GM18517 (cell line): ENCODE measurements around the gene HBG1.
"Not testable (repeated sequence)": the region's sequence is repeated elsewhere in the genome, so short reads cannot be mapped to it uniquely, and the experiment has no call there.

Source experiments
- ATAC-seq: cut with Tn5 transposase; IDR thresholded peaks from one replicate; pipeline ENCODE4 v1.9.1; 2021; ENCODE audit warnings: mild to moderate bottlenecking, moderate library complexity; ENCODE audit not compliant: unreplicated experiment

HBG1 gene

GRCh38 chr11:5277807-5278382, 28.2 kb upstream of the HBG1 start:
- ATAC-seq = no peak

DNA sequence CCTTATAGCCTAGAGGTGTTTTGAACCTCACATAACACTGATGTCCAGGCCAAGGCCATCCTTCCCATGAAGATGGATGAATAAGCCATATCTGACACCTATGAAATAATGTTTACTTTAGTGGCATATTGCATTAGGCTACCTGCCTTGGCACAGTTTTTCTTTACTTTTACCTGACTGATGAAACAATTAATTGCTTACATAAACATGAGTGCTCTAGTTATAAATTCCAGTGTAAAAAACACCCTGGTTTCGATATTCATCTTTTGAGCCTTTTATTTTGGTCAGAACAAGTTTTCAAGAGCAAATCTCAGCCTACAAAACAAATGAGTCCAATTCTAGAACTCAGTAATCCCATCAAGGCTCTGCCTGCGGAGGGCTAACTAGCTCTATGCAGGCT, 27.0 kb upstream of the HBG1 start:
- ATAC-seq = no peak

- ATAC-seq = no peak
Measured at GRCh38 chr11:5275369-5276110, 25.9 kb upstream of the HBG1 start.

- ATAC-seq = no peak
Measured at GRCh38 chr11:5274395-5274794, 24.7 kb upstream of the HBG1 start.

DNA sequence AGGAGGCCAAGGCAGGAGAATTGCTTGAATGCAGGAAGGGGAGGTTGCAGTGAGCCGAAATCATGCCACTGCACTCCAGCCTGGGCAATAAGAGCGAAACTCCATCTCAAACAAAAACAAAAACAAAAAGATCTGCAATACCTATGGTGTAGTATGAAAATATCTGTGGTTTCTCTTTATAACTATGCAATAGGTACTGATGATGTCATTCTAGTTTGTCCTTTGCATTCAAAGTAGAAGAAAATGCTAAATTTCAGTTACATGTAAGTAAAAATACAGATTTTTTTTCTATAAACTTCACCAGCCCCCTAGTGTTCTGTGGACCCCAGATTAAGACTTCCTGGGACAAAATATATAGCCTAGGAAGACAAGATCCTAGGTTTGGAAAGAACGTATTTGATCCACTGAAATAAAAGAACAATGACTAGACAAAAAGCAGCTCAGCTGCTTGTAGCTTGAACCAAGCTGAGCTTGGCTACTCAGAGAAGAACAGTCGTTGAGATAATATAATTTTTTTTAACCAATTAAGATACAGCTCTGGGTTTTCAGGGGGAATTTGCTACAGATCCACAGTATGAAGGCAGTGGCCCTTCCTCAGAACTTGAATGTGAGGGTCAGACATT, 22.8 kb upstream of the HBG1 start:
- no peak for ATAC-seq

- ATAC-seq = no peak
Measured at GRCh38 chr11:5269715-5270147, 20.1 kb upstream of the HBG1 start, which contains the start of gene HBE1. Gene HBE1 (minus strand): TSS chr11:5269945. CDS start chr11:5269890, 55 bp downstream.

- no peak for ATAC-seq
Measured at GRCh38 chr11:5267033-5267563, 17.4 kb upstream of the HBG1 start.

GRCh38 chr11:5266609-5267008, 17.0 kb upstream of the HBG1 start:
- ATAC-seq = no peak

DNA sequence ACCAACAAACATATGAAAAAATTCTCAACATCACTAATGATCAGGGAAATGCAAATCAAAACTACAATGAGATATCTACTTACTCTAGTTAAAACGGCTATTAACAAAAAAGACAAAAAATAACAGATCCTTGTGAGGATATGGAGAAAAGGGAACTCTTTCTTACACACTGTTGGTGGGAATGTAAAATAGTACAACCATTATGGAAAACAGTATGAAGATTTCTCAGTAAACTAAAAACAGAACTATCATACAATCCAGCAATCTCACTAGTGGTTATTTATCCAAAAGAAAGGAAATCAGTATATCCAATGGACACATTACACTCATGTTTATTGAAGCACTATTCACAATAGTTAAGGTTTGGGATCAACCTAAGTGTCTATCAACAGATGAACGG, 16.2 kb upstream of the HBG1 start:
- no peak for ATAC-seq

DNA sequence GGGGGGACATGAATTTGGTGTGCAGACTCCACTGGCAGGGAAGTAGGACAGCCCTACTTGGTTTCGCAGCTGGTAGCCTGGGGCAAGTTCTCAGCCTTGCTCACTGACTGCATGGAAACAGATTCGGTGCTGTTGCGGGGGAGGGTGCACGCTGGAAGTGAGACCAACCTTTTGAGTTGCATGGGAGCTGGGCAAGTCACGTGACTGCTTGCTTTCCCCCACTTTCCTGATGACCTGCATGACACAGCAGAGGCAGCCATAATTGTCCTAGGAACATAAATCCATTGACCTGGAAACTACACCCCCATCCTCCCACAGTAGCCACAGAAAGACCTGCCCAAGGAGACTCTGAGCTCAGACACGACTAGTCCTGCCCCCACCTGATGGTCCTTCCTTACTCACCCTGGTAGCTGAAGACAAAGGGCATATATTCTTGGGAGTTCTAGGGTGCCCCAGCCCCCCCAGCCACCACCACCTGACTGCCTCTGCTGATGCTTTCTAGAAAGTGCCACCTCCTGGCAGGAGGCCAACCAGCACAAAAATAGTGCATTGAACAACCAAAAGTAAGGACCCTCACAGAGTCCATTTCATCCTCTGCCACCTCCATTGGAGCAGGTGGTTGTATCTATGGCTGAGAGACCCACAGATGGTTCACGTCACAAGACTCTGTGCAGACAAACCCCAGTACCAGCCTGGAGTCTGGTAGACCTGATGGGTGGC, 9.0 kb upstream of the HBG1 start:
- no peak for ATAC-seq

GRCh38 chr11:5257296-5257695, 7.6 kb upstream of the HBG1 start:
- ATAC-seq = no peak

GRCh38 chr11:5254646-5255413, 5.2 kb upstream of the HBG1 start, which contains the start of gene HBG2:
Gene HBG2 (minus strand): TSS chr11:5254781. CDS start chr11:5254728, 53 bp downstream.
- not testable (repeated sequence) for ATAC-seq

DNA sequence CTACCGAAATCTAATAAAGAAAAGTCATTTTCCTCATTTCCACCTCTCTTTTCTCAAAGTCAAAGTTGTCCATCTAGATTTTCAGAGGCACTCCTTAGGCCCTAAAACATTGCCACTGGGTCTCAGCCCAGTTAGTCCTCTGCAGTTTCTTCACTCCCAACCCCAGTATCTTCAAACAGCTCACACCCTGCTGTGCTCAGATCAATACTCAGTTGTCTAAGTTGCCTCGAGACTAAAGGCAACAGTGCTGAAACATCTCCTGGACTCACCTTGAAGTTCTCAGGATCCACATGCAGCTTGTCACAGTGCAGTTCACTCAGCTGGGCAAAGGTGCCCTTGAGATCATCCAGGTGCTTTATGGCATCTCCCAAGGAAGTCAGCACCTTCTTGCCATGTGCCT, 4.4 kb upstream of the HBG1 start:
- ATAC-seq = not testable (repeated sequence)

- not testable (repeated sequence) for ATAC-seq
Measured at GRCh38 chr11:5253440-5253839, 3.8 kb upstream of the HBG1 start.

DNA sequence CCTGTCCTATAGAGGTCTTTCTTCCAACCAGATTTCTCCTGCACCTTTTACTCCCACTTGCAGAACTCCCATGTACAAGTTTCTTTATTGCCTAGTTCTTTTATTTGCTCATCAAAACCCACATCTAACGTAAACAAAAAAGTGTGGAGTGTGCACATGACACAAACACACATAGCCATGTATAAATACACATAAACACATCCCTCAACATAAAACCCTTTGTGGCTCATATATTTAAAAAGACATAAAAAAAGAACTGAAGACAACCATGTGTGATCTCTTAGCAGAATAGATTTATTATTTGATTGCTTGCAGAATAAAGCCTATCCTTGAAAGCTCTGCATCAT, 3.2 kb upstream of the HBG1 start:
- no peak for ATAC-seq

GRCh38 chr11:5252192-5252918, 2.7 kb upstream of the HBG1 start:
- ATAC-seq = no peak

DNA sequence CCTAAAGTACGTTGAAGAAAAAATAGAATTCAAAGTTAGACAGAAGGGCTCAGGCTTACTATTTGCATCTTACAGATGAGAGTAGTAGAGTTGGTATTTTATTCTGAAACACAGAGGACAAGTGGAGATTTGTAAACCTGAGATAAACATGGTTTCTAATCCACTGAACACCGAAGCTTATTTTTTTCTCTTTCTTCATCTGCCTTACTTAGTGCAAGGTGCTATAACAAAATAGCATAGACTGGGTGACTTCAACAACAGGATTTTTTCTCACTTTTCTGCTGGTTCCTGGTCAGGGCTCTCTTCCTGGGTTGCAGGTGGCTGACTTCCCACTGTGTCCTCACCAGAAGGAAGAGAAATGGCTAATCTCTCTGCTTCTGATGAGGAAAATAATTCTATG, 2.1 kb upstream of the HBG1 start:
- no peak for ATAC-seq

GRCh38 chr11:5250543-5251204, 1.0 kb upstream of the HBG1 start:
- ATAC-seq = no peak

- ATAC-seq = not testable (repeated sequence)
Measured at GRCh38 chr11:5248498-5248897, 1.2 kb downstream of the HBG1 start.
